GM18511 (cell line): ENCODE data around the gene STYXL2.

Source experiments
- ATAC-seq: cut with Tn5 transposase; IDR thresholded peaks from one replicate; pipeline ENCODE4 v1.9.1; 2021; ENCODE audit warnings: mild to moderate bottlenecking, moderate library complexity; ENCODE audit not compliant: unreplicated experiment

The STYXL2 gene

GRCh38 chr1:167093846-167094516 is at the start of gene STYXL2:
Gene STYXL2, plus strand, starts transcription at chr1:167094075. Its CDS starts 775 bp downstream, at chr1:167094850.
- no peak for ATAC-seq

GRCh38 chr1:167051907-167052306 is 42.0 kb upstream of the STYXL2 start:
- no peak for ATAC-seq

- no peak for ATAC-seq
These were observed 41.5 kb upstream of the STYXL2 start for GRCh38 chr1:167052389-167052788.

GRCh38 chr1:167054531-167054930 is 39.3 kb upstream of the STYXL2 start:
- no peak for ATAC-seq

- ATAC-seq = no peak
These were observed 38.8 kb upstream of the STYXL2 start for GRCh38 chr1:167054946-167055630.

GRCh38 chr1:167056529-167057231 is 37.2 kb upstream of the STYXL2 start:
- peak; percentile 19 for ATAC-seq

- peak; percentile 75 for ATAC-seq
These were observed 36.6 kb upstream of the STYXL2 start for GRCh38 chr1:167057241-167057688.

- ATAC-seq = no peak
These were observed 34.6 kb upstream of the STYXL2 start for GRCh38 chr1:167059045-167059808.

GRCh38 chr1:167059809-167060107 is 34.1 kb upstream of the STYXL2 start:
- no peak for ATAC-seq

- ATAC-seq = no peak
These were observed 33.5 kb upstream of the STYXL2 start for GRCh38 chr1:167060141-167061072.

GRCh38 chr1:167061073-167061464 is 32.8 kb upstream of the STYXL2 start:
- ATAC-seq = no peak

- ATAC-seq = no peak
These were observed 29.3 kb upstream of the STYXL2 start for GRCh38 chr1:167064621-167065020.

GRCh38 chr1:167065471-167065870 is 28.4 kb upstream of the STYXL2 start:
- no peak for ATAC-seq

- ATAC-seq = peak; percentile 91
These were observed 27.3 kb upstream of the STYXL2 start for GRCh38 chr1:167066333-167067122.

- no peak for ATAC-seq
These were observed 26.0 kb upstream of the STYXL2 start for GRCh38 chr1:167067904-167068303.

GRCh38 chr1:167068761-167069160 is 25.1 kb upstream of the STYXL2 start:
- ATAC-seq = no peak

- ATAC-seq = no peak
These were observed 22.6 kb upstream of the STYXL2 start for GRCh38 chr1:167071286-167071685.

GRCh38 chr1:167076136-167076710 is 17.7 kb upstream of the STYXL2 start:
- no peak for ATAC-seq
